ENCODE results near the gene UBD. TPM values are rescaled to one million over a fixed set of nuclear protein-coding genes. Genes with fewer than 3 reads are reported as not detected.

The UBD gene
- polyA plus RNA-seq (2013, experiment 1 of 2), result not detected
- polyA plus RNA-seq (2013, experiment 2 of 2), result not detected

GRCh38 chr6:29559524-29560287 lies at the start of gene UBD:
UBD (minus strand) TSS chr6:29559732; CDS start chr6:29559701, 31 bp downstream.
- H3K9ac ChIP-seq (ENCODE audit: low read length), result no peak within 1 kb of the TSS
- no peak within 1 kb of the TSS for H4K91ac ChIP-seq (ENCODE audit: low read length)
- 69% methylated on average over 6 of the region's 6 CpGs for WGBS
- no peak within 1 kb of the TSS for H2BK12ac ChIP-seq (ENCODE audit: low read length in 2 of 2)
- H3K4me2 ChIP-seq (ENCODE audit: low read length, poor library complexity, severe bottlenecking), result no peak within 1 kb of the TSS
- H2BK15ac ChIP-seq (ENCODE audit: low read depth, poor library complexity, severe bottlenecking), result no peak within 1 kb of the TSS
- DNase-seq, result no peak
- H3K36me3 ChIP-seq (ENCODE audit: control insufficient read depth in 1 of 2, insufficient read depth in 2 of 2, low read depth in 1 of 2, low read length in 2 of 2), result no peaks in the 10 kb centered on the region
- no peaks in the 10 kb centered on the region for H3K79me1 ChIP-seq (replicated peaks; ENCODE audit: low read length, poor library complexity, severe bottlenecking)
- H2AK5ac ChIP-seq (ENCODE audit: low read length, severe bottlenecking), result no peak within 1 kb of the TSS
- H2BK120ac ChIP-seq (ENCODE audit: low read depth, low read length), result no peak within 1 kb of the TSS
- no peak within 1 kb of the TSS for H3K23ac ChIP-seq (ENCODE audit: low read length in 2 of 2)
- H3K4me3 ChIP-seq (ENCODE audit: insufficient read depth in 1 of 2, low read depth in 1 of 2, low read length in 2 of 2), result no peak within 1 kb of the TSS
- no peak within 1 kb of the TSS for H4K8ac ChIP-seq (ENCODE audit: low read length)
- H3K14ac ChIP-seq (ENCODE audit: low read length in 2 of 2), result no peak within 1 kb of the TSS
- peaks cover 21 to 33% of the 10 kb centered on the region in 2 experiments for H3K27me3 ChIP-seq (ENCODE audit: control insufficient read depth in 1 of 2, insufficient read depth in 1 of 2, low read length in 2 of 2)
- no peak within 1 kb of the TSS for H3K18ac ChIP-seq (ENCODE audit: low read depth in 1 of 2, low read length in 2 of 2)
- H2BK5ac ChIP-seq (ENCODE audit: low read depth, low read length, poor library complexity, severe bottlenecking), result no peak within 1 kb of the TSS
- no peak within 1 kb of the TSS for H3K4ac ChIP-seq (ENCODE audit: low read depth in 1 of 2, low read length in 2 of 2)
- H3K9me3 ChIP-seq (ENCODE audit: control insufficient read depth, low read length), result peaks cover 4% of the 10 kb centered on the region
- H3K4me1 ChIP-seq (ENCODE audit: control insufficient read depth, insufficient read depth, low read depth, low read length), result no peaks in the 10 kb centered on the region
- no peak within 1 kb of the TSS for H2AFZ ChIP-seq (ENCODE audit: low read depth, low read length)
- no peak within 1 kb of the TSS for H3K27ac ChIP-seq (ENCODE audit: low read length, poor library complexity, severe bottlenecking)

- no peak overlapping the region for H2AK5ac ChIP-seq (ENCODE audit: low read length, severe bottlenecking)
- no peak overlapping the region for H3K9ac ChIP-seq (ENCODE audit: low read length)
- no peak overlapping the region for H3K4me2 ChIP-seq (ENCODE audit: low read length, poor library complexity, severe bottlenecking)
- no peaks in the 10 kb centered on the region for H3K9me3 ChIP-seq (ENCODE audit: control insufficient read depth, low read length)
- no peaks in the 10 kb centered on the region for H3K27me3 ChIP-seq (ENCODE audit: control insufficient read depth in 1 of 2, insufficient read depth in 1 of 2, low read length in 2 of 2)
- peaks cover 14% of the 10 kb centered on the region for H3K79me1 ChIP-seq (replicated peaks; ENCODE audit: low read length, poor library complexity, severe bottlenecking)
- no peak overlapping the region for H3K18ac ChIP-seq (ENCODE audit: low read depth in 1 of 2, low read length in 2 of 2)
- no peak overlapping the region for H2BK120ac ChIP-seq (ENCODE audit: low read depth, low read length)
- H2BK15ac ChIP-seq (ENCODE audit: low read depth, poor library complexity, severe bottlenecking), result no peak overlapping the region
- no peak for DNase-seq
- no peak overlapping the region for H3K4ac ChIP-seq (ENCODE audit: low read depth in 1 of 2, low read length in 2 of 2)
- H3K36me3 ChIP-seq (ENCODE audit: control insufficient read depth in 1 of 2, insufficient read depth in 2 of 2, low read depth in 1 of 2, low read length in 2 of 2), result peaks cover 69 to 98% of the 10 kb centered on the region in 2 experiments
- H3K4me3 ChIP-seq (ENCODE audit: insufficient read depth in 1 of 2, low read depth in 1 of 2, low read length in 2 of 2), result no peak overlapping the region
- H4K8ac ChIP-seq (ENCODE audit: low read length), result no peak overlapping the region
- H3K4me1 ChIP-seq (ENCODE audit: control insufficient read depth, insufficient read depth, low read depth, low read length), result peaks cover under 1% of the 10 kb centered on the region
- no peak overlapping the region for H3K14ac ChIP-seq (ENCODE audit: low read length in 2 of 2)
- H2BK12ac ChIP-seq (ENCODE audit: low read length in 2 of 2), result no peak overlapping the region
- no peak overlapping the region for H2AFZ ChIP-seq (ENCODE audit: low read depth, low read length)
- no peak overlapping the region for H3K27ac ChIP-seq (ENCODE audit: low read length, poor library complexity, severe bottlenecking)
- H2BK5ac ChIP-seq (ENCODE audit: low read depth, low read length, poor library complexity, severe bottlenecking), result no peak overlapping the region
- H3K23ac ChIP-seq (ENCODE audit: low read length in 2 of 2), result no peak overlapping the region
- H4K91ac ChIP-seq (ENCODE audit: low read length), result no peak overlapping the region
These were observed 48.6 kb upstream of the UBD start for GRCh38 chr6:29608131-29608530.

GRCh38 chr6:29603930-29604329 lies 44.4 kb upstream of the UBD start:
- H2BK15ac ChIP-seq (ENCODE audit: low read depth, poor library complexity, severe bottlenecking), result no peak overlapping the region
- no peak overlapping the region for H3K4me2 ChIP-seq (ENCODE audit: low read length, poor library complexity, severe bottlenecking)
- no peak overlapping the region for H3K4ac ChIP-seq (ENCODE audit: low read depth in 1 of 2, low read length in 2 of 2)
- no peak overlapping the region for H4K8ac ChIP-seq (ENCODE audit: low read length)
- H3K14ac ChIP-seq (ENCODE audit: low read length in 2 of 2), result no peak overlapping the region
- no peak overlapping the region for H3K27ac ChIP-seq (ENCODE audit: low read length, poor library complexity, severe bottlenecking)
- H3K23ac ChIP-seq (ENCODE audit: low read length in 2 of 2), result no peak overlapping the region
- no peak overlapping the region for H4K91ac ChIP-seq (ENCODE audit: low read length)
- H3K27me3 ChIP-seq (ENCODE audit: control insufficient read depth in 1 of 2, insufficient read depth in 1 of 2, low read length in 2 of 2), result no peaks in the 10 kb centered on the region
- no peak overlapping the region for H2AK5ac ChIP-seq (ENCODE audit: low read length, severe bottlenecking)
- H3K4me3 ChIP-seq (ENCODE audit: insufficient read depth in 1 of 2, low read depth in 1 of 2, low read length in 2 of 2), result no peak overlapping the region
- H3K79me1 ChIP-seq (replicated peaks; ENCODE audit: low read length, poor library complexity, severe bottlenecking), result peaks cover 10% of the 10 kb centered on the region
- H3K18ac ChIP-seq (ENCODE audit: low read depth in 1 of 2, low read length in 2 of 2), result no peak overlapping the region
- no peak overlapping the region for H2BK5ac ChIP-seq (ENCODE audit: low read depth, low read length, poor library complexity, severe bottlenecking)
- no peaks in the 10 kb centered on the region for H3K9me3 ChIP-seq (ENCODE audit: control insufficient read depth, low read length)
- peaks cover 66 to 83% of the 10 kb centered on the region in 2 experiments for H3K36me3 ChIP-seq (ENCODE audit: control insufficient read depth in 1 of 2, insufficient read depth in 2 of 2, low read depth in 1 of 2, low read length in 2 of 2)
- DNase-seq, result no peak
- no peak overlapping the region for H2BK12ac ChIP-seq (ENCODE audit: low read length in 2 of 2)
- no peak overlapping the region for H2BK120ac ChIP-seq (ENCODE audit: low read depth, low read length)
- WGBS, result 100% methylated on average over 2 of the region's 2 CpGs
- no peaks in the 10 kb centered on the region for H3K4me1 ChIP-seq (ENCODE audit: control insufficient read depth, insufficient read depth, low read depth, low read length)
- H2AFZ ChIP-seq (ENCODE audit: low read depth, low read length), result no peak overlapping the region
- no peak overlapping the region for H3K9ac ChIP-seq (ENCODE audit: low read length)

GRCh38 chr6:29603456-29603855 lies 43.9 kb upstream of the UBD start:
- H3K18ac ChIP-seq (ENCODE audit: low read depth in 1 of 2, low read length in 2 of 2), result no peak overlapping the region
- no peak overlapping the region for H2BK120ac ChIP-seq (ENCODE audit: low read depth, low read length)
- no peak overlapping the region for H4K8ac ChIP-seq (ENCODE audit: low read length)
- no peak overlapping the region for H3K4ac ChIP-seq (ENCODE audit: low read depth in 1 of 2, low read length in 2 of 2)
- no peak overlapping the region for H3K4me2 ChIP-seq (ENCODE audit: low read length, poor library complexity, severe bottlenecking)
- no peak overlapping the region for H4K91ac ChIP-seq (ENCODE audit: low read length)
- no peak overlapping the region for H2BK5ac ChIP-seq (ENCODE audit: low read depth, low read length, poor library complexity, severe bottlenecking)
- no peak overlapping the region for H3K27ac ChIP-seq (ENCODE audit: low read length, poor library complexity, severe bottlenecking)
- H2BK12ac ChIP-seq (ENCODE audit: low read length in 2 of 2), result no peak overlapping the region
- no peaks in the 10 kb centered on the region for H3K9me3 ChIP-seq (ENCODE audit: control insufficient read depth, low read length)
- H3K9ac ChIP-seq (ENCODE audit: low read length), result no peak overlapping the region
- H3K4me1 ChIP-seq (ENCODE audit: control insufficient read depth, insufficient read depth, low read depth, low read length), result no peaks in the 10 kb centered on the region
- WGBS, result 94% methylated on average over 11 of the region's 11 CpGs
- no peak overlapping the region for H3K23ac ChIP-seq (ENCODE audit: low read length in 2 of 2)
- H2AK5ac ChIP-seq (ENCODE audit: low read length, severe bottlenecking), result no peak overlapping the region
- no peak overlapping the region for H3K4me3 ChIP-seq (ENCODE audit: insufficient read depth in 1 of 2, low read depth in 1 of 2, low read length in 2 of 2)
- H3K79me1 ChIP-seq (replicated peaks; ENCODE audit: low read length, poor library complexity, severe bottlenecking), result peaks cover 8% of the 10 kb centered on the region
- H2AFZ ChIP-seq (ENCODE audit: low read depth, low read length), result no peak overlapping the region
- no peak overlapping the region for H3K14ac ChIP-seq (ENCODE audit: low read length in 2 of 2)
- no peak for DNase-seq
- H3K36me3 ChIP-seq (ENCODE audit: control insufficient read depth in 1 of 2, insufficient read depth in 2 of 2, low read depth in 1 of 2, low read length in 2 of 2), result peaks cover 64 to 78% of the 10 kb centered on the region in 2 experiments
- H3K27me3 ChIP-seq (ENCODE audit: control insufficient read depth in 1 of 2, insufficient read depth in 1 of 2, low read length in 2 of 2), result no peaks in the 10 kb centered on the region
- H2BK15ac ChIP-seq (ENCODE audit: low read depth, poor library complexity, severe bottlenecking), result no peak overlapping the region
